Measurements from ENCODE around the gene SRSF8.
A peak's percentile ranks its signal among the peaks of the same experiment; 100 is the strongest.
"Not testable (repeated sequence)": the region's sequence is repeated elsewhere in the genome, so short reads cannot be mapped to it uniquely, and the experiment has no call there.

The SRSF8 gene

GRCh38 chr11:95103701-95104100, 37.0 kb downstream of the SRSF8 start:
- no peak overlapping the region for H3K4me3 ChIP-seq
- H3K4me1 ChIP-seq = peaks cover 0 to 65% (median 25%) of the 10 kb centered on the region in 4 donors
- intact Hi-C loops (cut with DNase I; ENCODE audit: low total_unique reads) = no loop called here
- DNase-seq = no peak
- peaks cover 0 to 10% (median 0%) of the 10 kb centered on the region in 3 donors for H3K36me3 ChIP-seq
- no peaks in the 10 kb centered on the region for H3K27me3 ChIP-seq
- H3K27ac ChIP-seq = no peak overlapping the region
- TF ChIP-seq CTCF (IDR thresholded peaks at IDR 0.05) = no peak
- no peaks in the 10 kb centered on the region for H3K9me3 ChIP-seq

GRCh38 chr11:95104121-95104830, 37.6 kb downstream of the SRSF8 start:
- no peak overlapping the region for H3K27ac ChIP-seq
- peaks cover 0 to 65% (median 29%) of the 10 kb centered on the region in 4 donors for H3K4me1 ChIP-seq
- peaks cover 0 to 10% (median 0%) of the 10 kb centered on the region in 3 donors for H3K36me3 ChIP-seq
- no peaks in the 10 kb centered on the region for H3K9me3 ChIP-seq
- H3K4me3 ChIP-seq = no peak overlapping the region
- intact Hi-C loops (cut with DNase I; ENCODE audit: low total_unique reads) = no loop called here
- no peak for DNase-seq
- no peaks in the 10 kb centered on the region for H3K27me3 ChIP-seq
- TF ChIP-seq CTCF (IDR thresholded peaks at IDR 0.05) = no peak

GRCh38 chr11:95104856-95105255, 38.1 kb downstream of the SRSF8 start:
- peaks cover 0 to 15% (median 4%) of the 10 kb centered on the region in 3 donors for H3K36me3 ChIP-seq
- H3K27ac ChIP-seq = no peak overlapping the region
- intact Hi-C loops (cut with DNase I; ENCODE audit: low total_unique reads) = no loop called here
- H3K9me3 ChIP-seq = no peaks in the 10 kb centered on the region
- DNase-seq = no peak
- no peak for TF ChIP-seq CTCF (IDR thresholded peaks at IDR 0.05)
- H3K4me1 ChIP-seq = peaks cover 0 to 67% (median 35%) of the 10 kb centered on the region in 4 donors
- H3K4me3 ChIP-seq = no peak overlapping the region
- no peaks in the 10 kb centered on the region for H3K27me3 ChIP-seq

GRCh38 chr11:95108159-95108611, 41.5 kb downstream of the SRSF8 start:
- no peaks in the 10 kb centered on the region for H3K27me3 ChIP-seq
- intact Hi-C loops (cut with DNase I; ENCODE audit: low total_unique reads) = no loop called here
- peaks cover 0 to 5% (median 4%) of the 10 kb centered on the region in 3 donors for H3K36me3 ChIP-seq
- peak in 1 of 2 donors; percentile 38 for DNase-seq
- H3K4me3 ChIP-seq = no peak overlapping the region
- TF ChIP-seq CTCF (IDR thresholded peaks at IDR 0.05) = no peak
- H3K27ac ChIP-seq = peak overlapping the region; percentile 46 to 50
- H3K9me3 ChIP-seq = no peaks in the 10 kb centered on the region
- peaks cover 0 to 81% (median 44%) of the 10 kb centered on the region in 4 donors for H3K4me1 ChIP-seq

- no peak for DNase-seq
- Histone ChIP-seq H3K4me1 (peaks cover 0 to 78% (median 40%) of the 10 kb centered on the region in 4 donors), H3K36me3 (peaks cover 0 to 5% (median 4%) of the 10 kb centered on the region in 3 donors), H3K4me3 (no peak overlapping the region), H3K27me3 (no peaks in the 10 kb centered on the region), H3K27ac (peak overlapping the region; percentile 8 to 50), H3K9me3 (no peaks in the 10 kb centered on the region)
- intact Hi-C loops (cut with DNase I; ENCODE audit: low total_unique reads) = no loop called here
- TF ChIP-seq CTCF (IDR thresholded peaks at IDR 0.05) = no peak
Observed at GRCh38 chr11:95108671-95109551, 42.2 kb downstream of the SRSF8 start.

GRCh38 chr11:95111471-95111870, 44.8 kb downstream of the SRSF8 start:
- H3K27me3 ChIP-seq; H3K9me3 ChIP-seq; H3K36me3 ChIP-seq; intact Hi-C loops (cut with DNase I; ENCODE audit: low total_unique reads); H3K27ac ChIP-seq; DNase-seq; H3K4me3 ChIP-seq: not testable (repeated sequence)
- H3K4me1 ChIP-seq = peaks cover 0 to 56% (median 36%) of the 10 kb centered on the region in 4 donors

All from tibial artery (tissue), 4 donors.